GM13977 (cell line): ENCODE data around the gene TOP3A.

ENCODE experiments used
- DNase-seq: peaks from one replicate; pipeline ENCODE4 v3.0.0; 2012; ENCODE audit warnings: low spot score
- CTCF ChIP-seq: IDR thresholded peaks from 2 replicates; pipeline ENCODE4 v1.5.1; 2012; ENCODE audit warnings: mild to moderate bottlenecking, control low read depth; ENCODE audit not compliant: insufficient read depth; ENCODE audit errors: extremely low read depth, missing control alignments
- in situ Hi-C: fragments of 300-500 bp; cut with MboI; formaldehyde crosslinking; loops from one replicate; pipeline ENCODE4 v1.12.0; 2022; ENCODE audit warnings: low sequenced_read_pairs, low pct_unique_long_range_greater_than_20kb, mixed read lengths, inconsistent platforms; ENCODE audit not compliant: unreplicated experiment

The TOP3A gene

DNA sequence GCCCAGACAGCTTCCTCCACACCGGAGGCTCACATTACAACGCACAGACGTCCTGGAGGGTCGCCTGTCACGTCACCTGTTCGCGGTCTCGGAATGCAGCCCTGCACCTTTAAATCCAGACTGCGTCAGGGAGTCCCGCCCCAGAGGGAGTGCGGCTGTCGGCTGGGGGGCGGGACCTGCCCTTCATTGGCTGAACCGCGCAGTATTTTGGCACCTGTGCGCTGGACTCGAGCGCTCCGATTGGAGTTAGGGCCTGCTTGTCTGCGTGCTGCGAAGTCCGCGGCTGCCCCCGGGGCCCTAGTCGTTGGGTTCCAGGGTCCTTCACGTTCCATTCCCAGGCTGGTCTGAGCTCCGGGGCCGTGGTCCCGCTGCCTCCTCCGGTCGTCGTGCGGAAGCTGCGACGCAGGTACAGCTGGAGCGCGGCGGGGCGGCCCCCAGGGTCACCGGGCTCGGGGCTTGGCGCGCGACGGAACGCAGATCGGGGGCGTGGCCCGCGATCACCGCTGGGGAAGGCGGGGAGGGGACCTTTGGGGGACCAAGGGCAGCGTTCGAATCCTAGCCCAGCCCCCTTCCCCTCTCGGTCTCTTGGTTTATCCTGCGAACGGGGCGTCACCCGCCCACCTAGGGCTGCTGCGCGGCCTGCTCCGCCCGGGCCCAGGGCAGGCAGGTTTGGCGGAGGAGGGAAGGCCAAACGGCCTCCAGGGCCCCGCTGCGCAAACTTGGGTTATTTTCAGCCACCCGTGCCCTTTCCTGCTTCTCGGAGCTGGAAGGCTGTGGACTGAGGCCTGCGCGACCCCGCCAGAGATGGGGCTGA lies 54.3 kb downstream of the TOP3A start, which contains the start of gene MIEF2:
MIEF2 (plus strand) TSS at position 331 of the 814 bp plus-strand sequence. CDS start 2,059 bp downstream, outside the sequence.
- in situ Hi-C loops, result no loop called here
- TF ChIP-seq CTCF, result no peak
- peak; percentile 99 for DNase-seq

DNA sequence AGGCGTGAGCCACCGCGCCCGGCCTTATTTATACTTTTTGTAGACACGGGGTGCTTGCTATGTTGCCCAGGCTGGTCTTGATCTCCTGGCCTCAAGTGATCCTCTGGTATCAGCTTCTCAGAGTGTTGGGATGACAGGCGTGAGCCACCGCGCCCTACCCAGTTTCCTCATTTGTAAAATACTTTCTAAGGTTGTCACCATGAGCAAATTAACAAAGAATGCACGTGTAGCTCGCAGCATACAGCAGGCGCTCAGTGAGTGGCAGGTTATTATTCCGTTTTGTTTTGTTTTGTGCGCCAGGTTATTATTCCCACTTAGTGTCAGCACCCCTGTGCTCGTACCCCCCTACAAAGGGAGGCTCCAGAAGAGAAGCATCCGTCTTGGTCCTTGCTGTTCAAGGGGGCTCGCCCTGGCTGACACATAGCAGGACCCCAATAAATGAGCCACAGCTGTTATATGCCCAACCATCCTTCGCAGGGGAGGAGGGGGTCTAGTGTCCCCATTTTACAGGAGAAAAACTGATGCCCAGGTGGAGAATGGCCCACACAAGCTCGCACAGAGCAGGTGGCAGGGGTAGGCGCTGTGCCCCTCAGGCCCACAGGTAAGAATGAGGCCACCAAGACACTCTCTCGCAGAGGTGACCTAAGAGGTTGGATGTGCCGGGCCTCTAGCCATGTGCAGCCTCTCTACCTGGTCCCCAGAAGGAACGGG lies 55.0 kb downstream of the TOP3A start:
- TF ChIP-seq CTCF, result no peak
- no peak for DNase-seq
- in situ Hi-C loops, result no loop called here

- in situ Hi-C loops, result no loop called here
- peak; percentile 82 for DNase-seq
- no peak for TF ChIP-seq CTCF
Measured at GRCh38 chr17:18258356-18259038, 56.3 kb downstream of the TOP3A start, which contains the start of gene FLII. TSS of gene FLII (minus strand) at chr17:18258738. CDS start at chr17:18258690, 48 bp downstream.

GRCh38 chr17:18257982-18258355 lies 56.8 kb downstream of the TOP3A start:
- in situ Hi-C loops, result no loop called here
- TF ChIP-seq CTCF, result no peak
- DNase-seq, result peak; percentile 84

DNA sequence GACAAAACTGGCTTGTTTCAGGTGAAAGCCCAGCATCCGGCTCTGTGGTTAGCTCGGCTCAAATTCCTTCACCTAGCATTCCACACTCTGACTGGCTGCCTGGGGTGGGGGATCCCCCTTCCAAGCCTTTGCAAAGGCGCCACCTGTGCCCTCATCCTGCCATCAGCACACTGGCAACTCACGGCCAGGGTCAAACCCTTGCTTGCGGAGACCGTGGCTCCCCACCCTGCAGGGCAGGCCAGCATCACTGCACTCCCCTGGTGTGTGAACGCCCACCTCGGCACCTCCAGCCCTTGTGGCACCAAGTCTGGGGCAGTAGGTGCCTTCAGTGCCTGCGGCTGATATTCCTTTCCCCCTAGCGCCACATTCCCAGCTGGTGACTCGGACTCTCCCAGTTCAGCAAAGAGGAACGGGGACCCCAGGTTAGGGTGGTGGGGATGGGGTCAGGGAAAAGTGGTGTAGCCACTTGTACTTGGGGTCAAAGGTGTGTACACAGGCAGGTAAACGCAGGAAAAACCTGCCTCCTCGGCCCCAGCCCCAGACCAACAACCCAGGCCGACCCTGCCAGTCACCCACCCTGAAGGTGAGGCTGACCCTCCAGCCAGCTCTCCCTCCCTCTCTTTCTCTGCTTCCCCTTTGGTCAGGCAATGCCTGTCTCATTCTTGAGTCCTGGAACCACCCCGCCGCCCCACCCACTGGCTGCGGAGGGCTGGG lies 57.4 kb downstream of the TOP3A start:
- in situ Hi-C loops, result no loop called here
- DNase-seq, result no peak

More for the DNA sequence above, 57.4 kb downstream of the TOP3A start:
- no peak for TF ChIP-seq CTCF
